ENCODE data around the gene GPR158. TPM values are rescaled to one million over a fixed set of nuclear protein-coding genes. Genes with fewer than 3 reads are reported as not detected.

GPR158 gene
- total RNA-seq, 1 donor from 2014 or later: 0.12 TPM

DNA sequence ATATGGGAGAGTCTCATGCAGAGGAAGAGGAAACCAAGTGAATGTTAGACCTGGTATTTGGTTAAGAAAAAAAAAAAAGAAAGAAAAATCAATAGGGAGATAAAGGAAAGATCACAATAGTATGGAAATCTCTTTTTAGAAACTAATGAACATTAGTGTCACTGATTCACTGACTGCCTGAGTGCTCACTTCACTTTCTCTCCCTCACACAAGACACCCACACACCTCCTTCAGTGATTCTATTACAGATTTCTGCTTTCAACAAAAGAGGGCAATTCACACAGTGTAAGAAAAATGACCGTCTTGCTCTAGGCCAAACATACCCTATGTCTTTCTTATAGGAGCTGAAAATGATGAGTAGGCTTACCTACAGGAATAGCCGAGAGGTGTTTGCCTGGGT is 6.0 kb downstream of the GPR158 start:
- H3K27me3 ChIP-seq (ENCODE audit: low read depth): peaks cover 27% of the 10 kb centered on the region
- H3K36me3 ChIP-seq: no peaks in the 10 kb centered on the region
- H3K4me1 ChIP-seq: peaks cover 8% of the 10 kb centered on the region
- TF ChIP-seq CTCF (IDR thresholded peaks at IDR 0.05): no peak
- H3K27ac ChIP-seq: no peak overlapping the region
- no peak overlapping the region for H3K4me3 ChIP-seq
- H3K9me3 ChIP-seq: no peaks in the 10 kb centered on the region
- ATAC-seq (no peak), DNase-seq (no peak)
- intact Hi-C loops (cut with DNase I): no loop called here

DNA sequence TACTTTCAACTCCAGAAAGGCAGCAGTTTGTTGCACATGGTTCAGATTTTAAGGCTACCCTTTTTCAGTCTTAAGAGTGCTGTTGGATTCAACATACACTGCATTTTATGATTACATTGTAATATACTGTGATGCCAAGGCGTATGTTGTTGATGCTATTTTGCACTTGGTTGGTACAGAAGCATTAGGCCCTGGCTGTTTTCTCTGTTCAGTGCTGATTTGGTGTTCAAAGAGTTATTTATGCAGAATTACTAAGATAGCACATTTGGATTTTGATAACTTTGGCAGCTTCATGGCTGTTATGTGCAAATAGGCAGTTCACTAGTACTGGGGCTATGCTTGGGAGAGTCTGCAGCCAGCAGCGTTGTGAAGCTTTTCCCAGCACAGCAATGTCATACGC is 7.8 kb downstream of the GPR158 start:
- H3K27me3 ChIP-seq (ENCODE audit: low read depth): peaks cover 9% of the 10 kb centered on the region
- TF ChIP-seq CTCF (IDR thresholded peaks at IDR 0.05): no peak
- DNase-seq (no peak), ATAC-seq (no peak)
- no peak overlapping the region for H3K4me3 ChIP-seq
- no peaks in the 10 kb centered on the region for H3K36me3 ChIP-seq
- intact Hi-C loops (cut with DNase I): no loop called here
- H3K9me3 ChIP-seq: no peaks in the 10 kb centered on the region
- no peaks in the 10 kb centered on the region for H3K4me1 ChIP-seq
- no peak overlapping the region for H3K27ac ChIP-seq

DNA sequence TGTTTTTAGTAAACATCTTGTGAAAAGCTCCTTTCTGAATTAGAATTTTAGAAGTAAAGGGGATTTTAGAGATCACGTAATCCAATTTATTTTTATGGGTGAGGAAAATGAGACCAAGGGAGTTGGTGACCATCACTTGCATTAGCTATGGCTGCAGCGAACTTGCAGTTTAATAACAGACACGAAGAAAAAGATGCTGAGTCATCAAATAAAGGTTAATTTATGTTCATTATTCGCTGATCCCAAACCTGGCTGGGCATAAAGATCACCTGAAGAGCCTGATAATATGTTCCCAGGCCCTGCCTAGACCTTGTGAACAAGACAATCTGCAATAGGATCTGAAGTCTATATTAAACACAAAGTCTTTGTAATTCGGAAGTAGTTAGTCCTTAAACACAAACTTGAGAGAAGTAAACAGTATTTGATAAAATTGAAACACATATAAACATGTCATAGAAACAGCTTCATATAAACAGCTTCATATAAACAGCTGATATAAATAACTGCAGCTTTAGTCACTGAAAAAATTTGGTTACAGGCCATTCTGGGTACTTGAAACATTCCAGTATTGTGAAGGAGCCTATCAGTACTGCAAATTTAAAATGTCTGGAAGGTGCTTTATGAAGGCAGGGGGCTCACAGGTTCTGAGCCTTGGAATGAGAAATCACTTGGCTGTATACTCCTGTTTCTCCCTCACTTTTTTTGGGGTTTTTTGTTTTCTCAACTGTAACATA is 16.5 kb downstream of the GPR158 start:
- ATAC-seq: peak in 1 of 2 donors; percentile 41
- Histone ChIP-seq H3K4me3 (no peak overlapping the region), H3K4me1 (no peaks in the 10 kb centered on the region), H3K27ac (no peak overlapping the region), H3K36me3 (no peaks in the 10 kb centered on the region), H3K27me3 (ENCODE audit: low read depth) (no peaks in the 10 kb centered on the region), H3K9me3 (no peaks in the 10 kb centered on the region)
- no peak for DNase-seq
- intact Hi-C loops (cut with DNase I): no loop called here
- no peak for TF ChIP-seq CTCF (IDR thresholded peaks at IDR 0.05)

- intact Hi-C loops (cut with DNase I): no loop called here
- H3K4me1 ChIP-seq: no peaks in the 10 kb centered on the region
- H3K27me3 ChIP-seq (ENCODE audit: low read depth): no peaks in the 10 kb centered on the region
- no peak for TF ChIP-seq CTCF (IDR thresholded peaks at IDR 0.05)
- ATAC-seq (no peak), DNase-seq (no peak)
- no peaks in the 10 kb centered on the region for H3K9me3 ChIP-seq
- no peaks in the 10 kb centered on the region for H3K36me3 ChIP-seq
- no peak overlapping the region for H3K27ac ChIP-seq
- no peak overlapping the region for H3K4me3 ChIP-seq
Measured at GRCh38 chr10:25198151-25198550, 23.4 kb downstream of the GPR158 start.

DNA sequence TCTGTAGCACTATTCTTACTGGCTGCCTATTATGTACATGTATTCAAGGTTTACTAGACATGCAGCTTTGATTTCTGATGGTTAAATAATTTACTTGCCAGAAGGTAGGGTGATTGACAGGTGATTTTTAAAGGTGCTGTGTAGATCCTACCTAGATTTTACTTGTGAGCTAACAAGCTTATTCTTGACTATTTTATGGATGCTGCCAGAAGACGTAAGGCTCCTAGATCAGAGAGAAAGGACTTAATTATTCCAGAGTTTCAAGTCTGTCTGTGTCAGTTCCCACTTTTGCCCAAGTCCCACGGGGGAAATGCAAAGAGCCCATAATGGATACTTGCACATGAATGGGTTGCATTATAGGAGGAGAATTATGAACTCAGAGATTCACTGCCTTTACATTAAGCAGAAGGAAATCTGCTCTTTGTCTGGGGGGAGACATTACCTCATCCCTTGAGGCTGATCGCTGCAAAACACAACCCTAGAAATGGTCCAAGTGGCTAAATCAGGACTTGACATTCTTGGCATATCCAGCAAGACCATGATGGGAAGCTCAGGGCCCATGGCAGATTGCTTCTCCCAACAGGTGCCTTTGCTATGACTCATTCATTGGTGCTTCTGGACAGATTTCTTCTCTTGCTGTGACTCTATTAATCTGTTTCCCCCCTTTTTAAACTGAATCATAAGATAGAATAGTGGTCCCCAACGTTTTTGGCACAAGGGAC is 32.1 kb downstream of the GPR158 start:
- Histone ChIP-seq H3K27me3 (ENCODE audit: low read depth) (no peaks in the 10 kb centered on the region), H3K27ac (no peak overlapping the region), H3K4me1 (no peaks in the 10 kb centered on the region), H3K9me3 (no peaks in the 10 kb centered on the region), H3K4me3 (no peak overlapping the region), H3K36me3 (no peaks in the 10 kb centered on the region)
- intact Hi-C loops (cut with DNase I): no loop called here
- TF ChIP-seq CTCF (IDR thresholded peaks at IDR 0.05): no peak
- no peak for ATAC-seq
- DNase-seq: no peak
